GM06990 (cell line): ENCODE data around the gene PPP1R16B.

Experiments used
- DNase-seq: peaks from one replicate; pipeline ENCODE4 v3.0.0-alpha.2; 2011; ENCODE audit not compliant: insufficient read length; ENCODE audit errors: extremely low read depth
- H3K27me3 ChIP-seq: replicated peaks from 2 replicates; pipeline ENCODE4 v1.6.0; 2011; ENCODE audit warnings: low read length; ENCODE audit not compliant: control insufficient read depth, insufficient read depth
- H3K36me3 ChIP-seq: 2 replicates; pipeline ENCODE4 v1.5.1; 2011; ENCODE audit warnings: low read length; ENCODE audit not compliant: control insufficient read depth, insufficient read depth
- H3K4me3 ChIP-seq: replicated peaks from 2 replicates; pipeline ENCODE4 v1.5.1; 2011; ENCODE audit warnings: low read depth, mild to moderate bottlenecking, control low read depth, low read length
- TF ChIP-seq, protein P1 (sequence below): IDR thresholded peaks from 2 replicates; pipeline ENCODE4 v1.5.1; 2011; ENCODE audit warnings: low read length, control low read depth, mild to moderate bottlenecking, inconsistent platforms; ENCODE audit not compliant: insufficient read depth, poor library complexity, severe bottlenecking

PPP1R16B gene

DNA sequence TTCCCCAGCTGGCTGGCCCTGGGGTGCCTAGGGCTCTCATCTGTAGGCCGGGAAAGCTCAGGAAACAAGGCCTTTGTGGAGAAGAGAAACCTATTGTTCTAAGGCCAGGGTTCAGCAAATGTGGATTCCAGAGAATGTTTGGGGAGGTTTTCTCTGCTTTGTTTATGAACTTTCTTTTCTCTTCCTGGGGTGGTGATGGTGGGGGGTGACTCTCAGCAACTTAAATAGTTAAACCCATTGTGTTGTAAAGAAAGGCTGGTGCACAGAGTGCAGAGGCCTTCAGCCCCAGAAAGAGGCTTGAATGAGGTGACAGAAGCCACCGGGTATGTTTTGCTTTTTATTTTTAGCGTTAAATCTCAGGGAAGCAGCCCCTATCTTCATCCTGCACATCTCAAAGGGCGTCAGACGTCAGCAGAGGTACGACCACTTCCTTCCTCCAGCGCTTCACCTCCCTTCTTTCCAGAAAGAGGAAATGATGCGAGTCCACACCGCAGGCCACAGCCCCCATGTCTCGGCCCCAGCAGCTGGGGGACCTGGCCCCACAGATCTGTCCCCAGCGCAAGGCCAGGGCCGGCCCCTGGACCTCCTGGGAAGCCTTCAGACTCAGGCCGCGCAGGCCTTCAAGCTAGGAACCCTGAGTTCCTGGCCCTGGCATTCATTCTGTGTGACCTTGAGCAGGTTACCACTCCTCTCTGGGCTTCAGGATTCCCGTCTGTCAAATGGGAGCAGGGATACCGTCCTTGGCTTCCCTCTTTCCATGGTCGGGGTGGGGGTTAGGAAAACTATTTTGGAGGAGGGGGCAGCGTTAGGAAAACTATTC, 605 bp upstream of the PPP1R16B start:
- peak; percentile 86 for DNase-seq
- Histone ChIP-seq H3K4me3 (peak overlapping the region; percentile 93), H3K27me3 (no peaks in the 10 kb centered on the region), H3K36me3 (peaks cover 2% of the 10 kb centered on the region)
- TF ChIP-seq, protein P1, sequence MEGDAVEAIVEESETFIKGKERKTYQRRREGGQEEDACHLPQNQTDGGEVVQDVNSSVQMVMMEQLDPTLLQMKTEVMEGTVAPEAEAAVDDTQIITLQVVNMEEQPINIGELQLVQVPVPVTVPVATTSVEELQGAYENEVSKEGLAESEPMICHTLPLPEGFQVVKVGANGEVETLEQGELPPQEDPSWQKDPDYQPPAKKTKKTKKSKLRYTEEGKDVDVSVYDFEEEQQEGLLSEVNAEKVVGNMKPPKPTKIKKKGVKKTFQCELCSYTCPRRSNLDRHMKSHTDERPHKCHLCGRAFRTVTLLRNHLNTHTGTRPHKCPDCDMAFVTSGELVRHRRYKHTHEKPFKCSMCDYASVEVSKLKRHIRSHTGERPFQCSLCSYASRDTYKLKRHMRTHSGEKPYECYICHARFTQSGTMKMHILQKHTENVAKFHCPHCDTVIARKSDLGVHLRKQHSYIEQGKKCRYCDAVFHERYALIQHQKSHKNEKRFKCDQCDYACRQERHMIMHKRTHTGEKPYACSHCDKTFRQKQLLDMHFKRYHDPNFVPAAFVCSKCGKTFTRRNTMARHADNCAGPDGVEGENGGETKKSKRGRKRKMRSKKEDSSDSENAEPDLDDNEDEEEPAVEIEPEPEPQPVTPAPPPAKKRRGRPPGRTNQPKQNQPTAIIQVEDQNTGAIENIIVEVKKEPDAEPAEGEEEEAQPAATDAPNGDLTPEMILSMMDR = no peak

- TF ChIP-seq, protein P1 = peak; percentile 45
- Histone ChIP-seq H3K4me3 (peak overlapping the region; percentile 93), H3K36me3 (peaks cover 9% of the 10 kb centered on the region), H3K27me3 (no peaks in the 10 kb centered on the region)
- peak; percentile 66 for DNase-seq
Observed at GRCh38 chr20:38805958-38806854, 709 bp downstream of the PPP1R16B start.

- TF ChIP-seq, protein P1 = no peak
- peaks cover 14% of the 10 kb centered on the region for H3K36me3 ChIP-seq
- H3K27me3 ChIP-seq = no peaks in the 10 kb centered on the region
- peak; percentile 58 for DNase-seq
- H3K4me3 ChIP-seq = peak overlapping the region; percentile 93
Observed at GRCh38 chr20:38806855-38807655, 1.6 kb downstream of the PPP1R16B start.

DNA sequence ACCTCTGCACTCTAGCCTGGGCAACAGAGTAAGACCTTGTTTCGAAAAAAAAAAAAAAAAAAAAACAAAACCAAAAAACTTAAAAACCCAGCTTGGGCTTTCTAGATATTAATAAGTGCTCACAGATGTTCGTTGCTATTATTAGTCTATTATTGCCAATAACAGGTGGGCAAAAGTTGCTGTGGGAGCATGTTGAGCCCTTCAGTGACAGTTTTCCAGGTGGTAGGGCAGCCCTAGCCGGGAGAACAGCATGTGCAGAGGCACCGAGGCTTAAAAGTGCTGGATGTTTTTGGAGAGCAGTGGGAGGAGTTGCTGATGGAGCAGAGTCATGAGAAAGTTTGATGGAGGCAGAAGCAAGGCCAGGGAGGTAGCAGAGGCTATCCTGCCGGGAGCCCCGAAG, 4.4 kb downstream of the PPP1R16B start:
- peaks cover 21% of the 10 kb centered on the region for H3K36me3 ChIP-seq
- TF ChIP-seq, protein P1 = no peak
- H3K4me3 ChIP-seq = peak overlapping the region; percentile 53
- no peaks in the 10 kb centered on the region for H3K27me3 ChIP-seq
- peak; percentile 45 for DNase-seq

GRCh38 chr20:38810926-38811630, 5.6 kb downstream of the PPP1R16B start:
- Histone ChIP-seq H3K27me3 (no peaks in the 10 kb centered on the region), H3K4me3 (no peak overlapping the region; the same call in 1 of the 2 replicates), H3K36me3 (peaks cover 21% of the 10 kb centered on the region)
- no peak for DNase-seq
- TF ChIP-seq, protein P1 = no peak
